Measurements from ENCODE around the gene ANO10. TPM values are rescaled to one million over a fixed set of nuclear protein-coding genes. Genes with fewer than 3 reads are reported as not detected.

Gene ANO10
- total and polyA plus RNA-seq, 4 donors = 19.9 to 33.2 (median 25.3) TPM

- DNase-seq (no peak), ATAC-seq (ENCODE audit: insufficient read depth, low FRiP score) (no peak)
- H3K27ac ChIP-seq (ENCODE audit: low read depth in 1 of 2, low read length in 1 of 2) = no peak overlapping the region
- H3K9me3 ChIP-seq (ENCODE audit: control insufficient read depth in 4 of 4, insufficient read depth in 3 of 4, low read length in 3 of 4) = no peaks in the 10 kb centered on the region
- no peaks in the 10 kb centered on the region for H3K36me3 ChIP-seq (ENCODE audit: control insufficient read depth in 4 of 4, insufficient read depth in 4 of 4, low read length in 4 of 4)
- H3K27me3 ChIP-seq (ENCODE audit: control insufficient read depth in 3 of 3, insufficient read depth in 3 of 3, low read length in 2 of 3) = no peaks in the 10 kb centered on the region
- 28 to 50% methylated on average over 4 of the region's 4 CpGs for WGBS, 2 donors
- H3K4me1 ChIP-seq (ENCODE audit: control insufficient read depth in 5 of 5, insufficient read depth in 5 of 5, low read length in 5 of 5) = peaks cover 0 to 3% (median 0%) of the 10 kb centered on the region in 5 donors
- H3K4me3 ChIP-seq = no peak overlapping the region
- no peak for TF ChIP-seq CTCF (IDR thresholded peaks at IDR 0.05; ENCODE audit: control extremely low read depth, extremely low read depth)
- H3K9ac ChIP-seq (ENCODE audit: insufficient read depth in 1 of 2, low read length in 2 of 2) = no peak overlapping the region
Observed at GRCh38 chr3:43506644-43507043, 115.2 kb downstream of the ANO10 start.

GRCh38 chr3:43505351-43505750 lies 116.5 kb downstream of the ANO10 start:
- Histone ChIP-seq H3K36me3 (ENCODE audit: control insufficient read depth in 4 of 4, insufficient read depth in 4 of 4, low read length in 4 of 4) (no peaks in the 10 kb centered on the region), H3K27ac (ENCODE audit: low read depth in 1 of 2, low read length in 1 of 2) (no peak overlapping the region), H3K9me3 (ENCODE audit: control insufficient read depth in 4 of 4, insufficient read depth in 3 of 4, low read length in 3 of 4) (no peaks in the 10 kb centered on the region), H3K4me1 (ENCODE audit: control insufficient read depth in 5 of 5, insufficient read depth in 5 of 5, low read length in 5 of 5) (peaks cover 0 to 3% (median 0%) of the 10 kb centered on the region in 5 donors), H3K4me3 (no peak overlapping the region), H3K9ac (ENCODE audit: insufficient read depth in 1 of 2, low read length in 2 of 2) (no peak overlapping the region), H3K27me3 (ENCODE audit: control insufficient read depth in 3 of 3, insufficient read depth in 3 of 3, low read length in 2 of 3) (no peaks in the 10 kb centered on the region)
- TF ChIP-seq CTCF (IDR thresholded peaks at IDR 0.05; ENCODE audit: control extremely low read depth, extremely low read depth) = no peak
- DNase-seq (no peak), ATAC-seq (ENCODE audit: insufficient read depth, low FRiP score) (no peak)
- 52 to 54% methylated on average over 3 of the region's 3 CpGs for WGBS, 2 donors

- 51 to 79% methylated on average over 2 of the region's 2 CpGs for WGBS, 2 donors
- Histone ChIP-seq H3K27me3 (ENCODE audit: control insufficient read depth in 3 of 3, insufficient read depth in 3 of 3, low read length in 2 of 3) (no peaks in the 10 kb centered on the region), H3K36me3 (ENCODE audit: control insufficient read depth in 4 of 4, insufficient read depth in 4 of 4, low read length in 4 of 4) (no peaks in the 10 kb centered on the region), H3K4me3 (no peak overlapping the region), H3K9ac (ENCODE audit: insufficient read depth in 1 of 2, low read length in 2 of 2) (no peak overlapping the region), H3K4me1 (ENCODE audit: control insufficient read depth in 5 of 5, insufficient read depth in 5 of 5, low read length in 5 of 5) (peaks cover 0 to 6% (median 0%) of the 10 kb centered on the region in 5 donors), H3K9me3 (ENCODE audit: control insufficient read depth in 4 of 4, insufficient read depth in 3 of 4, low read length in 3 of 4) (peaks cover 0 to 1% (median 0%) of the 10 kb centered on the region in 4 donors), H3K27ac (ENCODE audit: low read depth in 1 of 2, low read length in 1 of 2) (no peak overlapping the region)
- DNase-seq (peak in 2 of 3 donors; percentile 58 to 69), ATAC-seq (ENCODE audit: insufficient read depth, low FRiP score) (no peak)
- TF ChIP-seq CTCF (IDR thresholded peaks at IDR 0.05; ENCODE audit: control extremely low read depth, extremely low read depth) = peak; percentile 18
Observed at GRCh38 chr3:43503067-43503728, 118.6 kb downstream of the ANO10 start.
